Skin epidermis (tissue), 12 donors: Measurements from ENCODE around the gene NAA40.

Experiments used
- H3K27ac ChIP-seq, 21 experiments: fragments of 200-600 bp; sonication (generic) in 11 of 21; one replicate each; pipeline ENCODE4 v1.5.0; 2020; ENCODE audit warnings: mild to moderate bottlenecking in 3 of 21, inconsistent platforms in 2 of 21, moderate library complexity in 2 of 21
- H3K4me3 ChIP-seq, 7 experiments: fragments of 200-600 bp; sonication (generic) in 2 of 7; one replicate each; pipeline ENCODE4 v1.5.0; 2020; ENCODE audit warnings: inconsistent platforms in 2 of 7, mild to moderate bottlenecking in 2 of 7, moderate library complexity in 1 of 7

NAA40 gene

DNA sequence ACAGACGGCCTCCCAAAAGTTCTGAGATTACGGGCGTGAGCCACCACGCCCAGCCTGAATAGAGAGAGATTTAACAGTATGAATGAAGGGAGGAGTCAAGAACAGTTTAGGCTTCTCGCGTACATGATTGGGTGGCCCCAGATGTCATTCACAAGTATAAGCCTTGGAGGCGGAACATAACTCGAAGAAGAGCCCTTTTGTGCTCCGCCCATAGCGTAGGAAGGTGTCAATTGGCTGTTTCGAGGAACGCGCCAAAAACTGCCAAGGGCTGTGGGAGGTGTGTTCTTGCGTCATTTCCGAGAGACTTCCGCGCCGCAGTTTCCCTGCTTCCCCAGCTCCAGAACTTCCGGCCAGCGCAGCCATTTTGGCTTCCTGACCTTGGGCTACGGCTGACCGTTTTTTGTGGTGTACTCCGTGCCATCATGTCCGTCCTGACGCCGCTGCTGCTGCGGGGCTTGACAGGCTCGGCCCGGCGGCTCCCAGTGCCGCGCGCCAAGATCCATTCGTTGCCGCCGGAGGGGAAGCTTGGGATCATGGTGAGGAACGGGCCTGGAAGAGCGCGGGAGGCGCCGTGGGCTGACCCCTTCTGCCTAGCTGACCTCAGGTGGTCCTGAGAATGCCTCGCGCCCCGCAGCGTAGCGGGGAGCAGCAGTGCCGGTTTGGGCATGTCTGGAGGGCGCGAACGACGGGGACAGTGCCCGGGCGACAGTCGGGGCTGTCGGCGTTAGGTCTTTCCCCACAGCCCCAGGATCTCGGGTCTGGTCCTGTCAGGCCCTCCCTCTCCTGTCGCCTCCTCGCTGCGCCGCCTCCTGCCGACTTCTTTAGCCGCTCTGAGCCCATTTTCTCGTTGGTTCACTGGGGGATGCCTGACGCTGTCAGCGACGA, 35.7 kb downstream of the NAA40 start, which contains the start of gene COX8A:
Gene COX8A (plus strand): TSS at position 362 of the 885 bp plus-strand sequence. CDS start 61 bp downstream, at position 423.
- Histone ChIP-seq H3K27ac (peak within 1 kb of the TSS; percentile 72 to 100 (median 97)), H3K4me3 (peak within 1 kb of the TSS; percentile 69 to 97 (median 86))

DNA sequence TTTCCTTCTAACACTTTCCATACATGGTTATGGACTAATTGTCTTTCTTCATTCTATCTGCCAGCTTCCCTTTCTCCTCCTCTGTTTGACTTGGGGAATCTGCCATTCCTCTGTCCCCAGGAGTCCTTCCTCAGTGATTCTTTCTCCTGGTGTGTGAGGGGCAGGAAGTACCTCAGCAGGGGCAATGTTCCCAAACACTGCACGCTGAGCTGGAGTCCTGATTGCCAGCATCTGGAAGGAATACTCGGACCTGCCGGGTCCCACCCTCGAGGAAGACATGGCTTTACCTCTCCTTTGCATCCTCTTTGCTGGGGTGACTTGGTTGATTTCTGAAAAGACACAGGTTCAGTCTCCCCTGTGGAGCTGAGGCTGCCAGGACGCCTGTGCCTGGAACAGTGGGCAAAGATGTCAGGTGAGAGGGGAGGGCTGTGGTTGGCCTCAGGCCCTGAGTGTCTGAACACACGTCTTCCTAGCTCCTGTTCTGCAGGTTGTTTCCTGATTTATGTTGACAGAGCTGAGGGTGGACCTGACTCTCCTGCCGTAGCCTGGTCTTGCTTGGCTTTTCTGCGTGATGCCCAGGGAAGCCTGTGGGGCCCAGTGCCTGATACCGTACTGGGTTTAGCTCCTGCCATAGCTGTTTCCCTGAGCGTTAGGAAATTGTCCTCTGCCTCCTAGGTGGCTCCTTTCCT, 39.9 kb downstream of the NAA40 start:
- peak overlapping the region in 4 of 21 experiments; percentile 5 to 56 (median 40) for H3K27ac ChIP-seq
- no peak overlapping the region for H3K4me3 ChIP-seq

DNA sequence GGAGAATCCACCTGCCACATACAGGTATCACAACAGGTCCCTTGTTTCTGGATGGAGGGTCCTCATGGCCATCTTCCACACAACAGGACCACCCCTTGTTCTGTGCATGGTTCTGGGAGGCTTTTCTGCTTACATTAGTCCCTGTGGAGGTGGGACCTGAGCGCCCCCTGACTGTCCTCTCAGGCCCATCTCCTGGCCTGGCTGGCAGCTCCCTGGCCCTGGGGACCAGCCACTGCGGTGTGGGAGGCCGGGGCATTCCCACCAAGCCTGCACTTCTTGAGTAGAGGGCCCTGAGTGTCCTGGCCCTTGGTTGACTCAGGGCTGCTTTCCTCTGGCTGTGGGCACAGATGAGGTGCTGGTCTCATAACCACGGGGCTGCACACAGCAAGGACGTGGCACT, 40.6 kb downstream of the NAA40 start:
- H3K27ac ChIP-seq: peak overlapping the region in 2 of 21 experiments; percentile 54 to 56

DNA sequence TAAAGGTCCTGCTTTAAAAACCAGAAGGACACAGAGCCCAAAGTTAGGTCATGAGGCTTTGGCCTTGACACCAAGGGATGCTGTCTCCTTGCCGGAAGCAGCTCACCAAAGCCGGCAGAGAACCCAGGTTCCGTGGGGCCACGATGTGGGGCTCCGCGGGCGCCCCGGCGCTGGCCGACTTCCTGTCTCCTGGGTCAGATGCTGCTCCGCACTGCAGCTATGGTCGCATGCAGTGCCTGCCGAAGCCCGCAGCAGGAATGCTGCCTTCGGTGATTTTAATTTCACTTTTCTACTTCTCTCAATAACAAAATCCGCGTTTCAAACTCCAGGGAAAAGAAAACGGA, 47.0 kb downstream of the NAA40 start:
- peak overlapping the region in 20 of 21 experiments; percentile 74 to 97 (median 92) for H3K27ac ChIP-seq
- peak overlapping the region; percentile 68 to 99 (median 88) for H3K4me3 ChIP-seq

More for the DNA sequence above, 40.6 kb downstream of the NAA40 start:
- H3K4me3 ChIP-seq: no peak overlapping the region

DNA sequence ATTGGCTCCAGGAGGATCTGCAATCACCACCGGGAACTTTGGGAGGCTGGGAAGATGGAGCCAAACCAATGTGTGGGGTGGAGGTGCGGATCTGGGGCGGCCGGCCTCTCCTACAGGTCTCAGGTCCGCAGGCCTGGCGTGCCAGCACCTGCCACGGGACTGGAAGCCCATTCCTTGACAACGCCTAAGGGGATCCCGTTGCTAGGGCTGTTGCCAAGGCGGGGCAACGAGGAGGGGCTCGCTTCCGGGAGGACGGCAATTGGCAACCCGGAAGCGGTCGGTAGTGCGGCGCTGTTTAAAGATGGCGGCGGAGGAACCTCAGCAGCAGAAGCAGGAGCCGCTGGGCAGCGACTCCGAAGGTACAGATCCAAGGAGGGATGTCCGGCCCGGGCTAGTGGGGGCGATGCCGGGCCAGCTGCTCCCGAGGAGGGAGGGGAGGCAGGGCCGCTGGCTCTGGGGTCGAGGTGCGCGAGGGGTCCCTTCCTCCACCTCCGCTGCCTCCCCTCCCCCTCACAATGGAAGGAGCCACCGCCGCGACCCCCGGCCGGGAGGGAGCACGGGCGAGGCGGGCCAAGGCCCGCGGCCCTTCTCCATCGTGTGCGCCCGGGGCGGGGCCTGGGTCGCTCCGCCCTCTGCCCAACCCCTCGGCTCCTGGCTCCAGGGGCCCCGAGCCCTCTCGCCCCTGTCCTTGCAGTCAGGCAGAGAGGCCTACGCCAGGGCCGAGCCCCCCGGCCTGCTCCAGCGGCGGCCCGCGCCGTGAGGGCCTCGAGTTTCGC, 47.5 kb downstream of the NAA40 start, which contains the start of gene OTUB1:
Gene OTUB1 (plus strand): TSS at position 283 of the 776 bp plus-strand sequence. CDS start 19 bp downstream, at position 302.
- Histone ChIP-seq H3K27ac (peak within 1 kb of the TSS; percentile 74 to 97 (median 92)), H3K4me3 (peak within 1 kb of the TSS; percentile 68 to 99 (median 88))

DNA sequence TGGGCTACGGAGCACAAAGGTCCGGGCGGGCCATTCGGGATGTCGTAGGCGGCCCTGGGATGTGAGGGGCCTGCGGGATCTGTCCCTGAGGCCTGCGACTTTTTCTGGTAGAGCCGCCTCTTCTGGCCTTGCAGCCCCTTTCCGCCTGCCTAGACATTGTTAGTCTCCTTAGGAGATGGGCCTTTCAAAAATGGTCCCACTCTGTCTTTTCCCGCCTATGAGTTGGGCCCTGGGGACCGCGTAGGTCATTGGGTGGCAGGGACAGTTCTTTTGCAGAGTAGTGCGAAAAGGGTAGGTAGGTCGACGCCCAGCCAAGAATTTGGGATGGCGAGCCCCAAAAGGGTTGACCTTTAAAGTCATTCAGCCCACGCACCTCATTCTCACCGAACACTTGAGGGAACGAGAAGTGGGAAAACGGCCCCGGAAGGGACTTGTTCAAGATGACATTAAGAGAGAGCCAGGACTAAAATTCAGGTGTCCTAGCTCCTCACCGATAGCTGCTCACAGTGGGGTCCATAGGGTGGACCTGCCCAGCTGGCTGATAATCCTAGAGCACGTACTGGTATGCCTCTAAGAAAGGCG, 48.2 kb downstream of the NAA40 start:
- Histone ChIP-seq H3K4me3 (peak overlapping the region; percentile 68 to 99 (median 88)), H3K27ac (peak overlapping the region; percentile 74 to 97 (median 92))

DNA sequence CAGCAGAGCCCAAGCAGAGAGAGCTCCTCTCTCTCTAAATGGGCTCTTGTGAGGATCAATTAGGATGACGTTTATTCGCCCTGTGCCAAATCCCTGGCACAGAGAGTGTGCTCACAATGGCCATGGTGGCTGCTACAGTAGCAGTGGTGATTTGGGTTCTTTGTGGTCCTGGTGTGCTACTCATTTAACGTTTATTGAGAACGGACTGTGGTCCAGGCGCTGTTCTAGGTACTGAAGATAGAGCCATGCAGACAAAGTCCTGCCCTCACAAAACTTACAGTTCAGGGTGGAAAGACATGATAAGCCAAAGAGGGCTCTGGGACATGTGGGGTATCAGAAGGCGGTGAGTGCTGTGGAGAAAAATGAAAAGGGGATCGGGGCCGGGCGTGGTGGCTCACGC, 52.8 kb downstream of the NAA40 start:
- Histone ChIP-seq H3K27ac (no peak overlapping the region), H3K4me3 (no peak overlapping the region)

DNA sequence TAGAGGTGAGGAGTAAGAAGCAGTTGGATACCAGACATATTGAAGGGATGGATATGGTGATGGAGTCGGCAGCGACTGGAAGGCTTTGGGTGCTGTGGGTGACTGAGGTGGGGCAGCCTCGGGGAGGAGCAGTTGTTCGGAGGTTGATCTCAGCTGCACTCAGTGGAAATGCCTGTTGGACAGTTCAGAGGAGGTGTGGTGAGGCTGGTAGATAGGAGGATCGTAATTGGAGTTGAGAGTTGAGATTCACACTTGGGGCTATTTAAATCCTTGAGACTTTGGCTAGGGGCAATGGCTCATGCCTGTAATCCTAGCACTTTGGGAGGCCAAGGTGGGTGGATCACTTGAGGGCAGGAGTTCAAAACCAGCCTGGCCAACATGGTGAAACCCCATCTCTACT, 54.3 kb downstream of the NAA40 start:
- Histone ChIP-seq H3K27ac (no peak overlapping the region), H3K4me3 (no peak overlapping the region)

DNA sequence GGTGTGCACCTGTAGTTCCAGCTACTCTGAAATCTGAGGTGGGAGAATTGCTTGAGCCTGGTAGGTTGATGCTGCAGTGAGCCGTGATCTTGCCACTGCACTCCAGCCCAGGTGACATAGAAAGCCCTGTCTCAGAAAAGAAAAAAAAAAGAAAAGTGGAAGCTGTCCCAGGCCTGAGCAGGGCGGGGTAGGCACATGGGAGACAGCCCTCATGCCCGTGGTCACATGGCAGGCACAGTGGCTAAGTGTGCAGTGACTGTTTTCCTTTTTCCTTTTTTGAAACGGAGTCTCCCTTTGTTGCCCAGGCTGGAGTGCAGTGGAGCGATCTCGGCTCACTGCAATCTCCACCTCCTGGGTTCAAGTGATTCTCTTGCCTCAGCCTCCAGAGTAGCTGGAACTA, 55.2 kb downstream of the NAA40 start:
- Histone ChIP-seq H3K27ac (no peak overlapping the region), H3K4me3 (no peak overlapping the region)

DNA sequence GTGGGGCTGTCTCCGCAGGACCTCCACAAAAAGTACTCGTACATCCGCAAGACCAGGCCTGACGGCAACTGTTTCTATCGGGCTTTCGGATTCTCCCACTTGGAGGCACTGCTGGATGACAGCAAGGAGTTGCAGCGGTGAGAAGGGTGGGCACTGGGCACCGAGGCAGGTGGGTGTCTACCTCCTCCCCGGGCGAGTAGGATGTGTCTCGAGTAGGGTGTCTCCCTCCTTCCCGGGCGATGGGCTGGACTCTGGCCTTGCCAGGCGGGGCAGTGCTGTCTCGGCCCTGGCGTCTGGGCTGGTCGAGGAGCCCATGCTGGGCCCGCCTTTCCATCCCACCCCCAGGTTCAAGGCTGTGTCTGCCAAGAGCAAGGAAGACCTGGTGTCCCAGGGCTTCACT, 57.7 kb downstream of the NAA40 start:
- H3K27ac ChIP-seq: no peak overlapping the region
- H3K4me3 ChIP-seq: no peak overlapping the region

DNA sequence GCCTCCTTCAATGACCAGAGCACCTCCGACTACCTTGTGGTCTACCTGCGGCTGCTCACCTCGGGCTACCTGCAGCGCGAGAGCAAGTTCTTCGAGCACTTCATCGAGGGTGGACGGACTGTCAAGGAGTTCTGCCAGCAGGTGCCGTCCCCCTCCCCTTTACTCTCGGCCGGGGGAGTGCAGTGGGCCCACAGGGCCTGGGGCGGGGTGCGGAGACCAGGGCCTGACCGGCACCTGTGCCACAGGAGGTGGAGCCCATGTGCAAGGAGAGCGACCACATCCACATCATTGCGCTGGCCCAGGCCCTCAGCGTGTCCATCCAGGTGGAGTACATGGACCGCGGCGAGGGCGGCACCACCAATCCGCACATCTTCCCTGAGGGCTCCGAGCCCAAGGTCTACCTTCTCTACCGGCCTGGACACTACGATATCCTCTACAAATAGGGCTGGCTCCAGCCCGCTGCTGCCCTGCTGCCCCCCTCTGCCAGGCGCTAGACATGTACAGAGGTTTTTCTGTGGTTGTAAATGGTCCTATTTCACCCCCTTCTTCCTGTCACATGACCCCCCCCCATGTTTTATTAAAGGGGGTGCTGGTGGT, 58.4 kb downstream of the NAA40 start:
- no peak overlapping the region for H3K4me3 ChIP-seq
- H3K27ac ChIP-seq: no peak overlapping the region

DNA sequence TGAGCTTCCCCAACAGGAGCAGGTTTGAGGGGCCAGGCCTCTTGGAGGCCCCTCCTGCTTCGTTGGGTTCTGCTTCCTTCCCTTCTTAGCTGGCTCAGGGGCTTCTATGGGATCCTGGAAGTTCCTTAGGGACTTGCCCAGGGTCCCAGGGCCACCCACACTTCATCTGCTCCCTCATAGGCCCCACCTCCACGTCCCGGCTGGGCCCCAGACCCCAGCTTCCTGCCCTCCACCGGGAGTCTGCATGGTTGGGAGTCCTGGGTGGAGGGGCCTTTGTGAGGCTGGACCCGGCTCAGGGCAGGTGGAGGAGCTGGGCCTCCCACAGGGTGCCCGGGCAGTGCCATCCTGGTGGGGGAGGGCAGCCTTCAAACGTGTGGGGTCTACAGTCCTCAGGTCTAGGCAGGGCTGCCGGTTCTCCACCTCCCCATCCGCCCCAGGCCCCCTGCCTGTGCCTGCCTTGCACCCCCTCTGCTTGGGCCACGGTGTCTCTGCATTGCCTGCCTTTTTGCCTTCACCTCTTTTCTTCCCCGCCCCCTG, 59.1 kb downstream of the NAA40 start:
- H3K4me3 ChIP-seq: no peak overlapping the region
- peak overlapping the region in 3 of 21 experiments; percentile 36 to 62 (median 61) for H3K27ac ChIP-seq

DNA sequence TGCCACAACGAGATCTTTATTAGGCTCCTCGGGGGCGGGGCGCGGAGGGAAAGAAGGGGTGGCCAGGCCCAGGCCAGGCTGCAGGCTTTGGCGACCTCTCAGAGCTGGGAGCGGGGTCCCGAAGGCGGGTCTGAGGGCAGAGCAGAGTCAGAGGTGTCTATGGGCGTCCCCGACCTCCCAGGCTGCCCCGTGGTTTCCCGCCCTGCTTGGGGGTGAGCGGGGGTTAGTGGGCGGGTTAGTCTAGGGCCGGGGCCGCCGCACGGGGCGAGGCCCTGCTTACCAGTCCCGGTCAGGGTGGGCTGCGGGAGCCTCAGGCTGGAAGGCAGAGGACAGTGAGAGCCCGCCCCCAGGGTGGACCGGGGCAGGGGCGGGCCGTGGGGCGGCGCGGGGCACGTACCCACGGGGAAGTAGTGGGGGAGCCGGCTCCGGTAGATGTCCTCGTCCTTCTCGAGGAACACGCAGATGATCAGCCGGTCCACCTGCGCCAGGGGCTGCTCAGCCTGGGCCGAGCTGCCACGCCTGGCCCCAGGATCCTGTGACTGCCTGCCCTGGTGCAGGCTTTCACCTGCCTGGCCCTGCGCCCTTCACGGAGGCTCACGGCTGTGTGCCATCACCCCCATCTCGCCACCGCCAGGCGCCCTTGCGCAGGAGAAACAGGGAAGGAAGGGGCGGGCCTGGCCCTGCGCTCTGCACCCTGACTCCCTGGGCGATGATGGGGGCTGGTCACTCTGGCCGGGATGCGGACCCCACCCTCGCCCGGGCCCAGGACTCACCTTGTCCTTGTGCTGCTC, 60.0 kb downstream of the NAA40 start:
- peak overlapping the region in 5 of 7 experiments; percentile 13 to 42 (median 18) for H3K4me3 ChIP-seq
- peak overlapping the region in 13 of 21 experiments; percentile 2 to 62 (median 31) for H3K27ac ChIP-seq

DNA sequence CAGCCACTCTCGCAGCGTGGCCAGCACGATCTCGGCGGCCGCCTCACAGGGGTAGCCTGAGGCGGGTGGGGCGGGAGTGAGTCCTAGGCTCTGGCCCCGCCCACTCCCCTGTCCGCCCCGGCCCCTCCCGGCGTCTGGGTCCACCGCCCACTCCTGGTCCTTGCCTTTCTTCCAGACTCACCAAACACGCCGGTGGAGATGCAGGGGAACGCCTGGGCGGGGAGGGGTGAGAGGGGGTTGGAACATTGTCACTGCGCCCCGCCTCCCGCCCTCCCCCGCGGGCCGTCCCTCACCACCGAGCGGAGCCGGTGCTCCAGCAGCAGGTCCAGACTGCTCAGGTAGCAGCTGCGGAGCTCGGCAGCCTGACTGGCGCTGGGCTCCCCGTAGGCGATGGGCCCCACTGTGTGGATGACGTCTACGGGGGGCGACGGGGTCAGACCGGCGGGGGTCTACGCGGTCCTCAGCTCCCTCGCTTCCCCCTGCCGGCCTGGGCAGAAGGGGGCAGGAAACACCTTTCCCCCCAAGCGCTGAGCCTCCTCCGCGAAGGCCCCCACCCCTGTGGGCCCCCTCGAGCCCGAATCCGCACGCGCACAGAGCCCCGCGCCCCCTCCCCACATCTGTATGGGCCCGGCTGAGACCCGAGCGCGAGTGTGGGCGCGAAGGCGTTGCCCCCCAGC, 60.7 kb downstream of the NAA40 start:
- H3K27ac ChIP-seq: peak overlapping the region in 8 of 21 experiments; percentile 10 to 61 (median 29)

DNA sequence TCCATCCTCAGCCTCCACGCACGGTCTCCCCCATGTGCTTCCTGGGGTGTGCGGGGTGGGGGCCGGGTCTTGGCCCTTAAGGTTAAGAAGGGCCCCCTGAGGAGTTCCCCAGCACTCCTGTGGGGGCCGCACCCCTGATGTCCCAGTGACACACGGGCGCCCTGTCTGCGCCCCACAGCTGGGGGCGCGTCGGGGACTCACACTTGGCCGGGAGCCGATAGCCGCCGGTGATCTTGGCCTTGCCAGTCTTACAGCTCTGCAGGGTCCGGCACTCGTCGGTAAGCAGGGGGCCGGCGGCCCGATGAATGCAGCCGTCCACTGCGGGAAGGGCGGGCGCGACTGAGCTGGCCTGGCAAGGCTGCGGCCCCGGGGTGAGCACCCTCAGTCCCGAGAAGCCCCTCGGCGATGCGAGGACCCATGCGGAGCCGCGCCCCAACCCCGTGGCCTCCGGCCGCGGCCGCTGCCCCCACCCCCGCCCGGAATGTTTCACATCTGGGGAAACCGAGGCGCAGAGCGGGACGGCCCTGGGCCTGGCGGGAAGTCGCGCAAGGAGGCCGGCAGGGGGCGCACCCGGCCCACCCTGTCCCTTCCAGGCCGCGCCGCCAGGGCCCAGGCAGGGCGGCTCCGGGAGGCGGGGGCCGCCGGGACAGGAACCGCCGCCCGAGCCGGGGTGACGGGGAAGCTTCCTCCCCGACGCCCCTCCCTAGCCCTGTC, 61.4 kb downstream of the NAA40 start:
- Histone ChIP-seq H3K4me3 (peak overlapping the region; percentile 13 to 42 (median 23)), H3K27ac (peak overlapping the region in 7 of 21 experiments; percentile 2 to 57 (median 17))

More for the DNA sequence above, 60.7 kb downstream of the NAA40 start:
- H3K4me3 ChIP-seq: peak overlapping the region; percentile 13 to 42 (median 20)

DNA sequence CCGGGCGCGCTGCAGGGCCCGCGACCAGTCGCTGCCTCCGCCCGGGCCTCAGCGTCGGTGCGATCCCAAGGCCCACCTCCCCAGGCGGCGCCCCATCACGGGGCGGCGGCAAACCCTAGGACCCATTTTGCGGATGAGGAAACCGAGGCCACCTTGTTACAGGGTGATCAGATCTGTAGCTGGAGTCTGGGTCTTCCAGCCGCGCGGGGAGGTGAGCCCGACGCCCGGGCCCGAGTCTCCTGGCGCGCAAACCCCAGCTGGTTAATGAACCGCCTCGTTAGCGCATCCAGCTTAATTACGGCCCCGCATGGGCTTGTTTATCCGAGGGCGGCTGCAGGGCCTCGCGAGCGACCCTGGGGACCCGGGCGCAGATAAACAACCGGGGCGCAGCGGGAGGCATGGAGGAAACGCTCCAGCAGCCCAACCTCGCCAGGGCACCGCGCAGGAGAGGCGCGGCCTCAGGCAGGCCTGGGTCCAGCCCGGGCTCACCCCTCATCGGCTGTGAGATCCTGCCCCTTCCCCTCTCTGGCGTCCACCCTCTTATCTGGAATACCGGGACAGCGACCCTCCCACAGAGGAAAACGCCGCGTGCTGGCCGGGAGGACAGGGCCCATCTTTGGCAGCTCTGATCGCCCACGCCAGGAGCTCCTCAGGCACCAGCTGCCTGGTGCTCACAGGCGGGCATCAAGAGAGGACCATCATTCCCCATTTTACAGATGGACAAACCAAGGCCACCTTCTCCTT, 62.1 kb downstream of the NAA40 start:
- peak overlapping the region; percentile 13 to 42 (median 23) for H3K4me3 ChIP-seq
- no peak overlapping the region for H3K27ac ChIP-seq
